Ramos (cell line): Measurements from ENCODE around the gene LARP4B.

Source experiments
- in situ Hi-C: fragments of 300-500 bp; cut with MboI; formaldehyde crosslinking; loops from one replicate; pipeline ENCODE4 v1.14.3; 2022; ENCODE audit warnings: low sequenced_read_pairs; ENCODE audit not compliant: unreplicated experiment

Gene LARP4B

DNA sequence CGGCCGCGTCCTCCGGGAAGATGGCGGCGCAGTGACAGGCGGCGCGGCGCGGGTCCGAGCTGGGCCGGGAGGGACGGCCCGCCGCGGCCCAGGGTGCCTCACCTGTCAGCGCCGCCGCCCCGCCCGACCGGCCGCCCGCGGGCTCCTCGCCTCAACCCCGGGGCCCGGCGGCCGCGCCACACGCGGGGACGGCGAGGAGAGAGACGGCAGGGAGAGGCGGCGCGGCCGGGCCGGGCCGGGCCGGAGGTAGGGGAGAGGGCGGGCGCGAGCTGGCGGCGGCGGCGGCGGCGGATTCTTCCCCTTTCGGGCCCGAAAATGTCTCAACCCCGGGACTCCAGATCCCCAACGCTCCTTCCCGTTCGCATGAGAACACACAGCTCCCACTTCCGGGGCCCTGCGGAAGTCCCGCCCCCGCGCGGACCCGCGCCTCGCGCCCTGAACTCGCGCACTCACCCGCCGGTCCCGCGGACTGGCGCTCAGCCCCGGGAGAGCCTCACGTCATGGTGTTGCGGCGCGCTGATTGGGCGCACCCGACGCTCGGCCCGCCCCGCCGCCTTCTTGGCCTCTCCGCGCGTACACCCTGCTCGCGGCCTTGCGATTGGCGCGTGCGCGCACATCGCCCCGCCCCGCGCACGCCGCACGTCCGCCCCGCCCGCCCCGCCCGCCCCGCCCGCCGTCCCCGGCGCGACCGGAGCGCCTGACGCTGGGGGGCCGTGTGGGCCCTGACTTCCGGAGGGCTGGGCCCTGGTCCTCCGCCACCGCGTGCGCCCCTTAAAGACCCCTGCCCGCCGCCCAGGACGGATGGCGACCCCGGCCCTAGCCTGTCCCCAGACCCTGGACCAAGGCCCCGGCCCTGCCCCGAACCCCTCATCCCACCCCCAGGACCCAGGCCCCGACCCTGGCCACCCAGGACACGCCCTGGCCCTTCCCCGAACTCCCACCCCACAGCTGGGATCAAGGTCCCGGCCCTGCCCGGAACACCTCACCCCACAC is at the start of gene LARP4B:
TSS of gene LARP4B (minus strand) at position 380 of the 993 bp plus-strand sequence. CDS start 45,984 bp downstream, outside the sequence.
- in situ Hi-C loops: no loop called here

DNA sequence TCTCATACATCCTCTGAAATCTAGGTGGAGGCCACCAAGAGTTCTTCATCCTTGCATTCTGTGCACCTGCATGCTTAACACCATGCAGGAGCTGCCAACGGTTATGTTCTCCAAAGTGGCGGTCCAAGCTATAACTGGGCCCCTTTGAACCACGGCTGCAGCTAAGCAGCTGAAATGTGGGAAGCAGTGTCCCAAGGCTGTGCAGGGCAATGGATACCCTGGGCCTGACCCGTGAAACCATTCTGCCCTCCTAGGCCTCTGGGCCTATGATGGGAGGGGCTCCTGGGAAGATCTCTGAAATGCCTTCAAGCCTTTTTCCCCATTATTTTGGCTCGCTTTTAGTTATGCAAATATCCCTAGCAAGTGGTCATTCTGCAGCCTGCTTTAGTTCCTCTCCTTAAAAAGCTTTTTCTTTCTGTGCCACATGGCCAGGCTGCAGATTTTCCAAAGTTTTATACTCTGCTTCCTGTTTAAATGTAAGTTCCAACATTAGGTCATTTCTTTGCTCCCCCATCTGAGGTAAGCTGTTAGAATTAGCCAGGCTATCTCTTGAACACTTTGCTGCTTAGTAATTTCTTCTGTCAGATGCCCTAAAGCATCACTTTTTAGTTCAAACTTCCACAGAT is 49.1 kb upstream of the LARP4B start:
- in situ Hi-C loops: no loop called here

DNA sequence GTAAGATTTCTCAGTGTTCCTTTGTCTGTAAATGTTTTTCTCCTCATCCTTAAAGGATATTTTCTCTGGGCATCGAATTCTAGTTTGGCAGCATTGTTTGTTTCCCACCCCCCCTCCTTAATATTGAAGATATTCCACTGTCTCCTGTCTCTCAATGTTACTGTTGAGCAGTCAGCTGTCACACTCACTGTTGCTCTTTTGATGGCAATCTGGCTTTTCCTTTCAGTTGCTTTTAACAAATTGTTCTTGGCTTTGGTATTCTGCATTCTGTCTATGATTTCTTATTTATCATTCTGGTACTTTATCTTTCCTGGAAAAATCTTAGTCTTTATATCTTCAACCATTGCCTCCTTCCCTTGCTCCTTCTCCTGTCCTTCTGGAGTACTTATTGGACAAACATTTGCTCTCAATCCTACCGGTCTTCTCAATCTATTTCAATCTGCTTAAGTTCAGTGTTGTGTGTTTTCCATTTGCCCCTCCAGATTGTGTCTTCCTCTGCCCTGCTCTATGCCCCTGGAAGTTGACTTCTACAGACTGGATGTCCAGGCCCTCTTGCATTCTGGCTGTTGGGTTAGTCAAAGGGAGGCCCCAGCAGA is 47.4 kb upstream of the LARP4B start:
- in situ Hi-C loops: no loop called here

DNA sequence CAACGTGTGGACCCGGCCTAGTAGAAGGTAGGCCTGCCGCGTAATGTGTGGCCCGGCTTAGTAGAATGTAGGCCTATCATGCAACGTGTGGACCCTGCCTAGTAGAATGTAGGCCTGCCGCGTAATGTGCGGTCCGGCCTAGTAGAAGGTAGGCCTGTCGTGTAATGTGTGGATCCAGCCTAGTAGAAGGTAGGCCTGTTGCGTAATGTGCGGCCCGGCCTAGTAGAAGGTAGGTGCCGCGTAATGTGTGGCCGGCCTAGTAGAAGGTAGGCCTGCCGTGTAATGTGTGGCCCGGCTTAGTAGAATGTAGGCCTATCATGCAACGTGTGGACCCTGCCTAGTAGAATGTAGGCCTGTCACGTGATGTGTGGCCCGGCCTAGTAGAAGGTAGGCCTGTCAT is 44.8 kb upstream of the LARP4B start:
- in situ Hi-C loops: no loop called here

DNA sequence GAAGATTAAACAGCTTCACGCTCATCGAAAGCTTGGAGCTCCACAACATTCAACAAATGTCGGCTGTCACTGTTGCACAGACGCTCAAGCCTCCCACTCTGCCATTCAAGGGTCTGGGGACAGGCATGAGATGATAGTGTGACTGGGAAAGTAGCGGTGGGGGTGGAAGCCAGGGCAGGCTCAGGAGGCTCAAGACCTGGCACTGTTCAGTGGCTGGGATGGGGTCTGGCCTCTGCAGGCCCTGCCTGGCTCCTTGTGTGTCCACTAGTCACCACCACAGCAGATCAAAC is 43.2 kb upstream of the LARP4B start:
- in situ Hi-C loops: no loop called here

DNA sequence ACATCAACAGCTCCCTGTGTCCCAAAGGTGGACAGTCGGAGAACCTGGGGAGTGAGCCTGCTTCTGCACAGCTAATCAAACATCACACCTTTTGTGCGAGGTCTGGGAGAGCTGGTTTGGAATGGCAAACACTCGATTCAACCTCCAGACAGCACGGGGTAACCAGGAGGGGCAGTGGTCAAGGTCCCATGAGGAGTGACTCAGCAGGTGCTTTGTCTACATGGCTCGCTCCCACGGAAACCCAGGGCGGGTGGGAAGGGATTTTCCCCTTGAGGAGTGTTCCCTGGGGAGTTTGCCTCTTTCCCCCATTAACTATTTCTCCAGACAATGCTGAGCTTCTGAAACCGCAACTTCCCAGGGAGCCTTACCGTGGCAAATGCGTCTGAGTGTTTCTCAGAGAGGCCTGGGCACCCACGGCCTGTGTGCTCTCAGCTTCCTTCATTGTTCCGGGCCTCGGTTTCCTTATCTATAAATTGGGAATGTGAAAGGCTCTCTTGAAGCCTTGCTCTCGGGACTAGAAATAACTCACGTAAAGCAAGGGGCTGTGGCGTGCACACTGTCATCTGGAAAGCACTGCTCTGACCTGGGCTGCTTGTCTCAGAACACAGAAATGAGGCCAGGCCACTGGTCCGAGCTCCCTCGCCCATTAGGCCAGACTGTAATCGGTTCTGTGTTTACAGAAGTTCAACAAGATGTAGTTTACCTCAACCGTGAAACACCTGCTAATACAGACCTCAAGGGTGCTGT is 42.7 kb upstream of the LARP4B start:
- in situ Hi-C loops: no loop called here

DNA sequence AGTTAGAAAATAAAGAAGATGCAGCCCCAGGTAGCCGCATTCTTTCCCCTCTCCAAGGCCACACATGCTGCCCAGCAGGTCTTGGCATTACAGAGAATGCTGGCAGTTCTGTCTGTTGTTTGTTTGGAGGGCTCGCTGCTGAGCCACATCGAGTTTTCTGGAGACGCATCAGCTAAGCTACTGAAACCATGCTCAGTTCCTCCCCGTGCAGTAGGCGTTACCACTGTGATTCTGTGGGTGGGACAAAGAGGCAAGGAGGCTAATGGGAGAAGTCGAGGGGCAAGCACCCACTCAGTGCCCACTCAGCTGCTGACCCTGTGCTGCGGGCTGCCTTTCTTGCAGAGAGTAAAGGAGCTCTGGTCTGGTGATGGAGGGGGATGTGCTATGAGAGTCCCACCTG is 41.3 kb upstream of the LARP4B start:
- in situ Hi-C loops: no loop called here

DNA sequence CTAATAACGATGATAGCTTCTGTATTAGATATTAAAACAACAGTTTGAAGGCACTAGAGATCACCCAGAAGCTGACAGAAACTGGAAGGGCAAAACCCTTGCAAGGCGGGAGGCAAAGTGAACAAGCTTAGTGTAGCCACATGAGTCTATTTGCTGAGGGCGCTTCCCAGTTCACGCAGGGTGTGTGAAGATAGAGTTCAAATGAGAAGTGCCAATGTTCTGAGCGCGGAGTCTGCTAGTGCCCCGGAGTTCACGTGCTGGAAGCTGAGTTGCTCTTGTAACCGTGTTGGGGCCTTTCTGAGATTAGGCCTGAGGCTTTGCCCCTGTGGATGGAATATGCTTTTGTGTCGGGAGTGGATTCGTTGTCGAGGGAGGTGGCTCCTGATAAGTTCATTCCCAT is 40.1 kb upstream of the LARP4B start:
- in situ Hi-C loops: no loop called here

DNA sequence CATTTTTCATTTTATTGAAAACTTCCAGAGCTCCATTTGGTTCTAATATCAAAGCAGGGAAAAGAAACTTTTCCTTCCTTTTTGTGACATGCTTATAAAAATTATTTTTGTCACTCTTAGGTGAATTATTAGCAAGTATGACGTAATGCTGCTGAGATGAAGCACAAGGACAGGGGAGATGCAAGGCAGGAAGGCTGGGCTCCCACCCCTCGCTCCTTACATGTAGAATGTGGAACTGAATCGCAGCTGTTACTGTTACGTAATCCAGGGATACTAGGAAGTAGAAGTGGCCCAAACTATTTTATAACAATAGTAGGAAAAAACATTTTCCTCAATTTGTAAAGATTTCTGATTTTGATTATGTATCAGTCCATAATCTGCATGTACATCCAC is 39.6 kb upstream of the LARP4B start:
- in situ Hi-C loops: no loop called here

DNA sequence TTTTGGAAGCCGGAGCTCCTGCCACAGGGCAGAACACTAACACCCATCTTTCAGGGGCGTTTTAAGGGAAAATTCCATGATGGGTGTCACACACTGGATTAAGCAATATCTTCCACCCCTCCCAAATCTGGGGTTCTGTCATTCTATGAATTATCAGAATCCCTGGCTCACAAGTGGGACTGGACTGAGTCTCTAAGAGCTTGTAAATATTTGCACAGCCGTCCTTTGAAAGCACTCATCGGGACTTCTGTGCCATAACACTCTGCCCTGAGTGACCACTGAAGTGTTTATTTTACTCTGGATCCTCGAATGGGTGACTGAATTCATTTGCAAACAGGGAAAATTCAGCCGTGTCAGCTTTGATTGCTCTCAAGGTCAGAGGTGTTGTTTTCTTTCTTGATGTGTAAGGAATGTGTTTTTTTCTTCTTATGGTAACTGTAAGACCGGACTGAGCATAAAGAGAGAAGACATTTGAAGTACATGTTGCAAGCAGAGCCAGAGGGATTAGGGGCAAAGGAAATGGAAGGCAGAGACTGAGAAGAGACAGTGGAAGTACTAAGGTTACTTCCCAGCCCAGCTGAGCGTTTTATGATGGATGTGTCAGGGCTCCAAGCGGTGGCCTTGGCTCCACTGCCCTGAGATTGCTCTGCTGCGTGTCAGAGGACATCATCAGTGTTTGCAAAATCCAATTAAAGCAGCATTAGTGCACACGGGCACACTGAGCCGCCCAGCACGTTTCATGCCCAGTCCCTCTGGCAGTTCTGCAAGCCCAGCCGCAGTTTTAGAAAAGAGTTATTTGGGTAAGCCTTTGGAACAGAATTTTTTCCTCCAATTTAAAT is 39.0 kb upstream of the LARP4B start:
- in situ Hi-C loops: no loop called here

DNA sequence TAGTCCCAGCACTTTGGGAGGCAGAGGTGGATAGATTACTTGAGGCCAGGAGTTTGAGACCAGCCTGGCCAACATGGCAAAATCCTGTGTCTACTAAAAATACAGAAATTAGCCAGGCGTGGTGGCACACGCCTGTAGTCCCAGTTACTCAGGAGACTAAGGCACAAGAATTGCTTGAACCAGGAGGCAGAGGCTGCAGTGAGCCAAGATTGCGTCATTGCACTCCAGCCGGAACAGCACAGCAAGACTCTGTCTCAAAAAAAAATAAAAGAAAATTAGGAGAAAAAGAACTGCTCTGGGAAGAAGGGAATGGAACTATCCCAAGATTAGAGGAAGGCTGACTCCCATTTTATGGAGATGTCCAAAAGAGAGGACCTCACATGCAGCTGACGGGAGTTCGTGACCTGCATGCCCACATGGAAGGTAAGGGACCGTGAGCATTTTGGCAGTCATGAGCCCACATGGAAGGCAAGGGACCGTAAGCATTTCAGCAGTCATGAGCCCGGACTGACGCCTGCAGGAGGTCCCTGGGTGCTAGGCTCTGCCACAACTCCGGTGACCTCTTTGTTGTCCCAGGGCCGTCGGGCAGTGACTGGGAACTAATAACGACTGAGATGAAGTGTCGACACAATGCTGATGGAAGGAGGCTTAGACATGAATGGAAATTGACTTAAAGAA is 38.1 kb upstream of the LARP4B start:
- in situ Hi-C loops: no loop called here

DNA sequence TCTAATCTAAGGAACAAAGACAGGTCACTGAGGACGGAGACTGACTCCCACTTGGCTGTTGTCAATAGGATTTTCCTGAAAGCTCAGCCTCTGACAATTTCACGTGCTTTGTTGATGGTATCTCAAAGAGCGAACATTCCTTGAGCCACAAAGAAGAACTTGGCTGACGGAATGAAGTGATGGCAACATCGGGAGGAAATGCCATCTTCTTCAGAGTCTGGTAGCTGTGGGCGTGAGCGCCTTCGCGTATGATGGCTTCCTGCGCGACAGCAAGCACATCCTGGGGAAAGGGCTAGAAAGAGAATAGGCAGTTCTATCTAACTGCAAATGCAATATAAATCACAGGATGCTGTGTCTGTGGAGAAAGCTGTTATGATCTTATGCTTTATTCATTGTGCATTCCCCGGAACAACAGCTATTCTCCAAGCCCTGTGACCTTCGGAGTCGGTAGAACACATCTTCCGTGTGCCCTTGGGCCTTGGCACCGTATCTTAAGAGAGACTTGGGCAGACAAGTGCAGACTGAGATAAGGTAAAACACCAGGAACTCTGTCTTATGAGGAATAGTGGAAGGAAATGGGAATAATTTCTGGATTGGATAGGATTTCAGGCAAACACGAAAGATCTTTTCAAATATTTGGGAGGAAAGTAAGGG is 37.2 kb upstream of the LARP4B start:
- in situ Hi-C loops: no loop called here

DNA sequence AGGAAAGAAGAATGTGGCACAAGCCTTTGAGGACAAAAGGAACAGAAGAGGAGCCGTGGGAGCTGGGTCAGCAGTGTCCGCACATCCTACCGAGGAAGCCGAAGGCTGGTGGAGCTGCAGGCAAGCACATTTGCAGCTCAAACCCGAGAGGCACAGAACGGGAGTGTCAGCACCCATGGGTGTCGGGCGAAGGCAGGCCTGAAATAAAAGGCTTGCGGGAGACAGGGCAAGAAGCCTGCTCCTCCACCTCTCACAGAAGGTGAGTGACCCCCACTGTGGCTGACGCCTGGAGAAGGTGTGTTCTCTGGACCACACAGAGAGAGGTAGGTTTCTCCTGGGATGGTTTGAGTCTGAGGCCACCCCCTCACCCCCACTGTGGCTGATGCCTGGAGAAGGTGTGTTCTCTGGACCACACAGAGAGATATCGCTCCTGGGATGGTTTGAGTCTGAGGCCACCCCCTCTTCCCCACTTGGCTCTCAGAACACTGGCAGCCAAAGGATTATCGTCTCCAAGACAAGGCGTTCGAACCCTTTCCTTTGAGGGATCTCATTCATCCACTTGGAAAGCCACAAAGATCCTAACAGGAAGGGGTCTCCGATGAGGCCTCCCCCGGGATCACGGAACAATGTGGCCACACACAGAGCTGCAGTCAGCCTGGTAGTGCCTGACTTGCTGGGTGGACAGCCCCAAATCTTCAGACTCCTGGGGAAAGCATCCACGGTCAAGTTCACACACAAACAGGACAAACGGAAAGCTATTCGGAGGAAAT is 35.1 kb upstream of the LARP4B start:
- in situ Hi-C loops: no loop called here

DNA sequence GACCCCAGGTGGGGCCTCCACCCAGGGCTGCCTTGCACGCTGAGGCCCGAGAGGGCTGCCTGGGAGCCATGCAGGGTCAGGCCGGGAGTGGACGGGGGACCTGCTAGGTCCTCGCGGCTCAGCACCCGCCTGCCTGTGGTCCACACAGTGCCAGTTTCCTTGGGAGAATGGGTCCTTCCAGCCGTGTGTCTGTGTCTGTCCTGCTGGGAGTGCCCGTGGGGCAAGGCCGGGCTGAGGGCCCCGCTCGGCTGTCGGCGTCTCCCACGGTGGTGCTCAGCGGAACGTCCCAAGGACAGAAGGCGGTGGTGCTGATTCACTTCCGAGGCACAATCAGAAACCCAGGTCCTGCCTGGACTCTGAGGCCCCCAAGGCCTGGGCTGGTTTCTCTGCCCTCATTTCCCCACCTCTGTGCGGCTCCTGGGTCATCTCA is 33.5 kb upstream of the LARP4B start:
- in situ Hi-C loops: no loop called here

DNA sequence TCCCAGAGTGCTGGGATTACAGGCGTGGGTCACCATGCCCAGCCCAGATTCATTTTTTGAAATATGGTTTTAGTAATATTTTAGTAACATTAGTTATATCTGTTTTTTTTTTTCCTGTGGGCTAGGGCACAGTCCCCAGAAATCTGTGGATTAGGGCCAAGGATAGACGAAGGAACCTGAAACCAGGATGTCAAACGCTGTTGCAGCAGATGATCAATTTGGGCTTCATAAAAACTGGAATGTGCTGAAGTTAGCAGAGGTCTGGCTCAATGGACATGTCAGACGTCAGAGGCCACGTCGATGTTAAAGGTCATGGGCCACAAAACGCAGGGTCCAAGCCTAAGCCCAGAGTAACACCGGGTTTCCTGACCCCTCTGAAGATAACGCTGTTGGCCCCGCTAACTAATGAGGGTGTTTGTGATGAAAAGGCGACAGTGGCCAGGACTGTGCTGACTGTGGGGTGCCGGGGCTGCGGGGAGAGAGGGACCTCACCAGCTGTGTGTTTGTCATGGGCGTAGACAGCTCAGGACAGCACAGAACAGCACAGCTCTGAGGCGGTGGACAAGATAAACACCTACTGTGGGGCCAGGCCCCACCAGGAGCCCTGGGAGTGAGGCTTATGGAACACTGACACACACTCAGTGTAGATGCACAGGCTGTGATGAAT is 32.9 kb upstream of the LARP4B start:
- in situ Hi-C loops: no loop called here

DNA sequence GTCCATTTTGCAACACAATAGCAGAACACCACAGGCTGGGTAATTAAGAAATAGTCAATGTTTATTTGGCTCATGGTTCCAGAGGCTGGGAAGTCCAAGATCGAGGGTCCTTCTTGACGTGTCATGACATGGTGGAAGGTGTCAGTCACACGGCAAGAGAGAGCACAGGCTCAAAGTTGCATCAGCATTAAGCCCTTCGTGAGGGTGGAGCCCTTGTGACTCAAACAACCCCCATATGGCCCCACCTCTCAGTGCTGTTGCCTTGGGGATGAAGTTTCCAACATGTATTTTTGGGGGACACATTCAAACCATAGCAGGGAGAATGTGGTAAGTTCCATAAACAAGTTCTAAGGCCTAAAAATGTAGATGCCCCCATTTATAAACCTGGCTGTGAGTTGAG is 32.1 kb upstream of the LARP4B start:
- in situ Hi-C loops: no loop called here

DNA sequence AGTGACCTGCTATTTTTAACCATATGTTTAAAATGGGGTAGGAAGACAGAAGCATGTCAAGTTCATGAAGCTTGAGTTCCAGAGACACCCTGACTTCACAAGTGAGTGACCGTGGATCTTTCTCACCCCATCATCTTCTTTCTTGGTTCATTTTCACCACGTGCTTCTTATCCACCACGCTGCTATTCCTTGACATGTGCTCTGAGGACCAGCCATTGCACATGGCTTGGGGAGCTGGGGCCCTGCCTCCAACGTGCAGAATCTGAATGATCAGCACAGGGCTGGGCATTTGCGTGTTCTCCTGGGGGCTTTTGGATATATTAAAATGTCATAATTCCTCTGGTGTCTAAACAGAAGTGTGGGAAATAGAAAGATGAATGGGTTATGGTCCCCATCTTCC is 31.7 kb upstream of the LARP4B start:
- in situ Hi-C loops: no loop called here

DNA sequence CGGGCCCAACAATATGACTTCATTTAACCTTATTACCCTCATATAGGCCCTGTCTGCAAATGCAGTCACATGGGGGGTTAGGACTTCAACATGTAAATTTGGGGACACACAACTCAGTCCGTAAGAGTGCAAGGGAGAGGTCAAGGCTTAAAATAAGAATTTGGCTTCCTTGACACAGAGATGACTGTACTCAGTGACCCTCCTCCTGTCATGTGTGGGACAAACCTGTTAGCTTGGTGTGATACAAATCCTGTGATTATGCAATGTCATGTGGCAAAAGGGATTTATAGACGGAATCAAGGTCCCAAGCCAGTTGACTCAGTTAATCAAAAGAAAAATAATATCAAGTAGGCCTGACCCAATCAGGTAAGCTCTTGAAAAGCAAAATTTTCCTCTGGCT is 30.8 kb upstream of the LARP4B start:
- in situ Hi-C loops: no loop called here
